HepG2 (cell line): ENCODE measurements around the gene PDHX. TPM values are rescaled to one million over a fixed set of nuclear protein-coding genes. Genes with fewer than 3 reads are reported as not detected.

Source experiments
- ATAC-seq: fragments of 200-7000 bp; cut with Tn5 transposase; 3 replicates; pipeline ENCODE4 v1.9.1; 2020; ENCODE audit warnings: mild to moderate bottlenecking, moderate library complexity
- BruUV-seq: library from RNA; stranded (reverse); fragments of 400-500 nt; replicated peaks from 2 replicates; lab custom pipeline; 2021; lab: Mats Ljungman, UMichigan
- CTCF ChIA-PET: fragments of 300-600 bp; formaldehyde crosslinking; extraction: SDS; loops from one replicate; lab custom pipeline; 2021; ENCODE audit warnings: low total read pairs, inconsistent platforms, low intra/inter-chr PET ratio; lab: Yijun Ruan, JAX
- POLR2A ChIA-PET: fragments of 350-600 bp; sonication (Branson Sonifier 250); formaldehyde crosslinking; loops from one replicate; lab custom pipeline; 2020; ENCODE audit warnings: antibody characterized with exemption, inconsistent platforms; lab: Yijun Ruan, JAX
- DNase-seq: peaks from one replicate; pipeline ENCODE4 v3.0.0-alpha.2; 2015; ENCODE audit warnings: low spot score
- FAIRE-seq: peaks from 3 replicates; lab custom pipeline; 2011; peaks lifted over from hg19 to GRCh38; lab: Jason Lieb, UNC
- H2AFZ ChIP-seq: one replicate; pipeline ENCODE4 v1.6.1; 2011; ENCODE audit warnings: low read length, inconsistent platforms
- H3K27ac ChIP-seq: fragments of 300-600 bp; 3 replicates; pipeline ENCODE4 v1.8.0; 2011; ENCODE audit warnings: mixed run types, mild to moderate bottlenecking, mixed read lengths, low read length, inconsistent platforms; ENCODE audit not compliant: insufficient read depth; ENCODE audit errors: extremely low read length
- H3K27me3 ChIP-seq, 2 experiments: fragments of 200-600 bp in 1 of 2; 2 replicates in 1 of 2; 3 replicates in 1 of 2; pipeline versions ENCODE4 v1.6.0 to v1.8.0; 2011; ENCODE audit warnings: low read length in 2 of 2, mild to moderate bottlenecking in 2 of 2, moderate library complexity in 2 of 2, inconsistent platforms in 1 of 2; ENCODE audit not compliant: insufficient read depth in 2 of 2, control insufficient read depth in 1 of 2
- H3K36me3 ChIP-seq, 2 experiments: fragments of 200-600 bp in 1 of 2; replicated peaks in 1 of 2; 2 replicates in 1 of 2; 3 replicates in 1 of 2; pipeline versions ENCODE4 v1.5.1 to v1.8.0; 2011; ENCODE audit warnings: low read length in 2 of 2, inconsistent platforms in 1 of 2; ENCODE audit not compliant: insufficient read depth in 2 of 2, control insufficient read depth in 1 of 2
- H3K4me1 ChIP-seq: 2 replicates; pipeline ENCODE4 v1.5.1; 2012; ENCODE audit warnings: low read length, inconsistent platforms; ENCODE audit not compliant: insufficient read depth
- H3K4me2 ChIP-seq: 2 replicates; pipeline ENCODE4 v1.6.0; 2011; ENCODE audit warnings: low read depth, low read length, inconsistent platforms
- H3K4me3 ChIP-seq, 3 experiments: fragments of 200-600 bp in 1 of 3; sonication (generic), shearing (Covaris generic) in 1 of 3; replicated peaks in 1 of 3; 2 replicates each; pipeline ENCODE4 v1.5.1; 2011 to 2016; ENCODE audit warnings: low read length in 3 of 3, inconsistent platforms in 2 of 3, low read depth in 2 of 3, mild to moderate bottlenecking in 2 of 3, control low read depth in 1 of 3, mixed read lengths in 1 of 3; ENCODE audit not compliant: insufficient read depth in 1 of 3
- H3K79me2 ChIP-seq: one replicate; pipeline ENCODE4 v1.6.1; 2011; ENCODE audit warnings: low read length, inconsistent platforms; ENCODE audit not compliant: insufficient read depth
- H3K9ac ChIP-seq: 2 replicates; pipeline ENCODE4 v1.6.0; 2011; ENCODE audit warnings: mild to moderate bottlenecking, low read depth, low read length, inconsistent platforms; ENCODE audit not compliant: insufficient read depth
- H3K9me3 ChIP-seq: 2 replicates; pipeline ENCODE4 v1.5.1; 2012; ENCODE audit warnings: mild to moderate bottlenecking, low read length
- H4K20me1 ChIP-seq: 2 replicates; pipeline ENCODE4 v1.6.0; 2011; ENCODE audit warnings: inconsistent platforms, mild to moderate bottlenecking, low read length, moderate library complexity; ENCODE audit not compliant: insufficient read depth
- CSRNP2 ChIP-seq: sonication (generic); formaldehyde crosslinking; conservative IDR thresholded peaks from 2 replicates; pipeline ENCODE4 v1.8.0; 2022; ENCODE audit warnings: low read depth, missing genetic modification reagents
- ETV5 ChIP-seq: IDR thresholded peaks from 2 replicates; pipeline ENCODE4 v1.6.1; 2018; ENCODE audit warnings: missing biosample characterization, missing genetic modification reagents, inconsistent platforms, borderline replicate concordance
- PHF5A ChIP-seq: IDR thresholded peaks from one replicate; pipeline ENCODE4 v1.6.1; 2018; ENCODE audit warnings: low read depth, missing genetic modification reagents; ENCODE audit not compliant: unreplicated experiment
- SKIL ChIP-seq: sonication (generic); formaldehyde crosslinking; IDR thresholded peaks from 2 replicates; pipeline ENCODE4 v1.8.0; 2022; ENCODE audit warnings: missing genetic modification reagents, mild to moderate bottlenecking, moderate library complexity, borderline replicate concordance
- ZNF160 ChIP-seq: sonication (generic); formaldehyde crosslinking; IDR thresholded peaks from 2 replicates; pipeline ENCODE4 v1.8.0; 2022; ENCODE audit warnings: mild to moderate bottlenecking, inconsistent platforms, missing genetic modification reagents
- WGBS: methylation state at CpG from one replicate; pipeline ENCODE4 v1.1.6; 2017; ENCODE audit warnings: low lambda C conversion rate; 5-methylcytosine and 5-hydroxymethylcytosine counted together
- in situ Hi-C: cut with HindIII; loops from 2 replicates; pipeline ENCODE4 v1.10.0; 2017; ENCODE audit warnings: low pct_unique_long_range_greater_than_20kb; ENCODE audit not compliant: extremely low pct_ligation_motif_present
- intact Hi-C: fragments of 100-400 bp; cut with micrococcal nuclease; formaldehyde crosslinking; loops from one replicate; pipeline ENCODE4 v1.10.0; 2022; ENCODE audit not compliant: unreplicated experiment
- polyA plus RNA-seq, 8 experiments: library from polyadenylated mRNA; depleted of rRNA in 3 of 8; stranded (reverse) in 7 of 8; unstranded in 1 of 8; fragments of >200 nt; fragmentation: Illumina TruSeq in 4 of 8; extraction: Trizol in 4 of 8; gene quantifications; 2 replicates each; pipeline versions ENCODE4 v1.2.1 to v1.2.3, GENCODE V29; 2011 to 2016; ENCODE audit warnings: low read depth in 4 of 8, missing spikeins in 1 of 8, mixed read lengths in 1 of 8; ENCODE audit not compliant: insufficient read depth in 1 of 8
- total RNA-seq, 5 experiments: library from RNA; depleted of rRNA; stranded (reverse); fragments of >200 nt; fragmentation: Illumina TruSeq; extraction: Trizol; gene quantifications; 2 replicates each; pipeline ENCODE4 v1.2.3, GENCODE V29; 2016; ENCODE audit warnings: low read depth in 1 of 5
- TF ChIP-seq, protein P1 (sequence below): sonication (generic); formaldehyde crosslinking; IDR thresholded peaks from 2 replicates; pipeline ENCODE4 v1.4.0; 2020; ENCODE audit warnings: missing genetic modification reagents
- TF ChIP-seq, protein P2 (sequence below): sonication (generic); formaldehyde crosslinking; IDR thresholded peaks from 2 replicates; pipeline ENCODE4 v1.4.0; 2020; ENCODE audit warnings: mild to moderate bottlenecking, low read depth, missing genetic modification reagents
- TF ChIP-seq, protein P3 (sequence below): sonication (generic); formaldehyde crosslinking; IDR thresholded peaks from 2 replicates; pipeline ENCODE4 v1.4.0; 2020; ENCODE audit warnings: missing genetic modification reagents
- TF ChIP-seq, protein P4 (sequence below), 2 experiments: IDR thresholded peaks; 2 replicates each; pipeline ENCODE4 v1.6.1; 2011 to 2012; ENCODE audit warnings: low read length in 2 of 2, borderline replicate concordance in 1 of 2, low read depth in 1 of 2, mild to moderate bottlenecking in 1 of 2, moderate library complexity in 1 of 2

Gene PDHX
- total and polyA plus RNA-seq, 2 of the 13 experiments (the other 11 are each of a cell fraction or from before 2014, with no cell fraction given) = 41.0 to 73.8 TPM

DNA sequence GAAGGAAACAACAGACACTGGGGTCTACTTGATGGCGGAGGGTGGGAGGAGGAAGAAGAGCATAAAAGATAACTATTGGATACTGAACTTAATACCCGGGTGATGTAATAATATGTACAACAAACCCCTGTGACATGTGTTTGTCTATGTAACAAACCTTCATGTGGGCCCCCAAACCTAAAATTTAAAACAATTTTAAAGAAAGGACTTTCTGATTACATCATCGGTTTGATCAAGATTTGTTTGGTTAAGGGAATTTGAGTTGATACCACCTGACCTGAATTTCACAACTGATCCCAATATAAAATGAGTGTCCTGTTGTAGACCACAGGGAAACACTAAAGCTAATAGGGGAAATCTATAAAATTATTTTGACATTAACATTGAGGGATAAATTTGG lies 34.5 kb upstream of the PDHX start (continued):
- TF ChIP-seq ZNF160 (CRISPR knock-in tag) (no peak), CSRNP2 (CRISPR knock-in tag) (no peak), ETV5 (CRISPR knock-in tag) (no peak)

DNA sequence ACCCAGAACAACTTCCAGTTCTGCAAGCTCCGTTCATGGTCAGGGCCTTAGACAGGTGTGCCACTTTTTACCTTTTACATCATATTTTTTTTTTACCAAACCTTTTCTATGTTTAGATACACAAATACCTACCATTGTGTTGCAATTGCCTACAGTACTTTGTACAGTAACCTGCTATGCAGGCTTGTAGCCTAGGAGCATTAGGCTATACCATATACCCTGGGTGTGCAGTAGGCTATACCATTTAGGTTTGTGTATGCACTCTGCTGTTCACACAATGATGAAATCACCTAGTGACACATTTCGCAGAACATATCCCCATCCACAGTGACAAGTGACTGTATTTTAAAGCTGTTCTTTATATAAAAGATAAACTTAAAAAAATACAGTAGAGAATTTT lies 29.8 kb upstream of the PDHX start:
- Histone ChIP-seq H3K9me3 (no peaks in the 10 kb centered on the region), H3K4me2 (no peak overlapping the region), H3K27ac (no peak overlapping the region), H3K36me3 (no peaks in the 10 kb centered on the region; a peak in 1 of 5 replicates), H3K4me1 (peaks cover 19% of the 10 kb centered on the region), H3K4me3 (no peak overlapping the region), H3K27me3 (no peaks in the 10 kb centered on the region), H2AFZ (no peak overlapping the region), H3K79me2 (no peaks in the 10 kb centered on the region), H4K20me1 (no peaks in the 10 kb centered on the region; the same call in 1 of the 2 replicates), H3K9ac (no peak overlapping the region)
- no TSS peak for BruUV-seq
- in situ Hi-C loops (no loop called here), intact Hi-C loops (no loop called here)
- WGBS = 93% methylated on average over 2 of the region's 2 CpGs
- FAIRE-seq (no peak), DNase-seq (peak; percentile 28), ATAC-seq (peak; percentile 77)
- POLR2A ChIA-PET = interaction anchor here (0.6 to 0.8 kb wide), 2 partner anchors 31 to 286 kb away, joined by 3 read pairs; no protein-coding TSS in a partner anchor
- CTCF ChIA-PET = no interaction called here
- no peak for TF ChIP-seq SKIL (CRISPR knock-in tag)
- TF ChIP-seq, protein P1, sequence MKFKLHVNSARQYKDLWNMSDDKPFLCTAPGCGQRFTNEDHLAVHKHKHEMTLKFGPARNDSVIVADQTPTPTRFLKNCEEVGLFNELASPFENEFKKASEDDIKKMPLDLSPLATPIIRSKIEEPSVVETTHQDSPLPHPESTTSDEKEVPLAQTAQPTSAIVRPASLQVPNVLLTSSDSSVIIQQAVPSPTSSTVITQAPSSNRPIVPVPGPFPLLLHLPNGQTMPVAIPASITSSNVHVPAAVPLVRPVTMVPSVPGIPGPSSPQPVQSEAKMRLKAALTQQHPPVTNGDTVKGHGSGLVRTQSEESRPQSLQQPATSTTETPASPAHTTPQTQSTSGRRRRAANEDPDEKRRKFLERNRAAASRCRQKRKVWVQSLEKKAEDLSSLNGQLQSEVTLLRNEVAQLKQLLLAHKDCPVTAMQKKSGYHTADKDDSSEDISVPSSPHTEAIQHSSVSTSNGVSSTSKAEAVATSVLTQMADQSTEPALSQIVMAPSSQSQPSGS = no peak
- TF ChIP-seq, protein P2, sequence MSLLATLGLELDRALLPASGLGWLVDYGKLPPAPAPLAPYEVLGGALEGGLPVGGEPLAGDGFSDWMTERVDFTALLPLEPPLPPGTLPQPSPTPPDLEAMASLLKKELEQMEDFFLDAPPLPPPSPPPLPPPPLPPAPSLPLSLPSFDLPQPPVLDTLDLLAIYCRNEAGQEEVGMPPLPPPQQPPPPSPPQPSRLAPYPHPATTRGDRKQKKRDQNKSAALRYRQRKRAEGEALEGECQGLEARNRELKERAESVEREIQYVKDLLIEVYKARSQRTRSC = no peak
- TF ChIP-seq, protein P3, sequence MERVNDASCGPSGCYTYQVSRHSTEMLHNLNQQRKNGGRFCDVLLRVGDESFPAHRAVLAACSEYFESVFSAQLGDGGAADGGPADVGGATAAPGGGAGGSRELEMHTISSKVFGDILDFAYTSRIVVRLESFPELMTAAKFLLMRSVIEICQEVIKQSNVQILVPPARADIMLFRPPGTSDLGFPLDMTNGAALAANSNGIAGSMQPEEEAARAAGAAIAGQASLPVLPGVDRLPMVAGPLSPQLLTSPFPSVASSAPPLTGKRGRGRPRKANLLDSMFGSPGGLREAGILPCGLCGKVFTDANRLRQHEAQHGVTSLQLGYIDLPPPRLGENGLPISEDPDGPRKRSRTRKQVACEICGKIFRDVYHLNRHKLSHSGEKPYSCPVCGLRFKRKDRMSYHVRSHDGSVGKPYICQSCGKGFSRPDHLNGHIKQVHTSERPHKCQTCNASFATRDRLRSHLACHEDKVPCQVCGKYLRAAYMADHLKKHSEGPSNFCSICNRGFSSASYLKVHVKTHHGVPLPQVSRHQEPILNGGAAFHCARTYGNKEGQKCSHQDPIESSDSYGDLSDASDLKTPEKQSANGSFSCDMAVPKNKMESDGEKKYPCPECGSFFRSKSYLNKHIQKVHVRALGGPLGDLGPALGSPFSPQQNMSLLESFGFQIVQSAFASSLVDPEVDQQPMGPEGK (CRISPR knock-in tag) = no peak
- TF ChIP-seq, protein P4, sequence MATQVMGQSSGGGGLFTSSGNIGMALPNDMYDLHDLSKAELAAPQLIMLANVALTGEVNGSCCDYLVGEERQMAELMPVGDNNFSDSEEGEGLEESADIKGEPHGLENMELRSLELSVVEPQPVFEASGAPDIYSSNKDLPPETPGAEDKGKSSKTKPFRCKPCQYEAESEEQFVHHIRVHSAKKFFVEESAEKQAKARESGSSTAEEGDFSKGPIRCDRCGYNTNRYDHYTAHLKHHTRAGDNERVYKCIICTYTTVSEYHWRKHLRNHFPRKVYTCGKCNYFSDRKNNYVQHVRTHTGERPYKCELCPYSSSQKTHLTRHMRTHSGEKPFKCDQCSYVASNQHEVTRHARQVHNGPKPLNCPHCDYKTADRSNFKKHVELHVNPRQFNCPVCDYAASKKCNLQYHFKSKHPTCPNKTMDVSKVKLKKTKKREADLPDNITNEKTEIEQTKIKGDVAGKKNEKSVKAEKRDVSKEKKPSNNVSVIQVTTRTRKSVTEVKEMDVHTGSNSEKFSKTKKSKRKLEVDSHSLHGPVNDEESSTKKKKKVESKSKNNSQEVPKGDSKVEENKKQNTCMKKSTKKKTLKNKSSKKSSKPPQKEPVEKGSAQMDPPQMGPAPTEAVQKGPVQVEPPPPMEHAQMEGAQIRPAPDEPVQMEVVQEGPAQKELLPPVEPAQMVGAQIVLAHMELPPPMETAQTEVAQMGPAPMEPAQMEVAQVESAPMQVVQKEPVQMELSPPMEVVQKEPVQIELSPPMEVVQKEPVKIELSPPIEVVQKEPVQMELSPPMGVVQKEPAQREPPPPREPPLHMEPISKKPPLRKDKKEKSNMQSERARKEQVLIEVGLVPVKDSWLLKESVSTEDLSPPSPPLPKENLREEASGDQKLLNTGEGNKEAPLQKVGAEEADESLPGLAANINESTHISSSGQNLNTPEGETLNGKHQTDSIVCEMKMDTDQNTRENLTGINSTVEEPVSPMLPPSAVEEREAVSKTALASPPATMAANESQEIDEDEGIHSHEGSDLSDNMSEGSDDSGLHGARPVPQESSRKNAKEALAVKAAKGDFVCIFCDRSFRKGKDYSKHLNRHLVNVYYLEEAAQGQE (IDR thresholded peaks at IDR 0.05; ENCODE audit: borderline replicate concordance in 1 of 2, low read depth in 1 of 2, low read length in 2 of 2) = no peak
- TF ChIP-seq PHF5A (CRISPR knock-in tag) = no peak
